Glutamatergic neuron (in vitro differentiated cells): ENCODE measurements around the gene MAN1A1. TPM values are rescaled to one million over a fixed set of nuclear protein-coding genes. Genes with fewer than 3 reads are reported as not detected.
"Not testable (repeated sequence)": the region's sequence is repeated elsewhere in the genome, so short reads cannot be mapped to it uniquely, and the experiment has no call there.

Experiments used
- DNase-seq: peaks from one replicate; pipeline ENCODE4 v3.0.0; 2022
- H3K27ac Mint-ChIP-seq: one replicate; pipeline ENCODE4 v1.8.0; 2020; ENCODE audit warnings: mild to moderate bottlenecking, mixed read lengths, inconsistent platforms; ENCODE audit not compliant: unreplicated experiment
- H3K27me3 Mint-ChIP-seq: one replicate; pipeline ENCODE4 v1.8.0; 2020; ENCODE audit warnings: mild to moderate bottlenecking, moderate library complexity, mixed read lengths, inconsistent platforms; ENCODE audit not compliant: unreplicated experiment
- H3K36me3 Mint-ChIP-seq: one replicate; pipeline ENCODE4 v1.8.0; 2020; ENCODE audit warnings: mild to moderate bottlenecking, mixed read lengths, inconsistent platforms; ENCODE audit not compliant: unreplicated experiment
- H3K4me1 Mint-ChIP-seq: one replicate; pipeline ENCODE4 v1.8.0; 2020; ENCODE audit warnings: mild to moderate bottlenecking, low read depth, mixed read lengths, inconsistent platforms; ENCODE audit not compliant: unreplicated experiment
- H3K4me3 Mint-ChIP-seq: one replicate; pipeline ENCODE4 v1.8.0; 2020; ENCODE audit warnings: mild to moderate bottlenecking, mixed read lengths, inconsistent platforms; ENCODE audit not compliant: unreplicated experiment
- H3K9me3 Mint-ChIP-seq: one replicate; pipeline ENCODE4 v1.8.0; 2020; ENCODE audit warnings: mild to moderate bottlenecking, moderate library complexity, mixed read lengths, inconsistent platforms; ENCODE audit not compliant: unreplicated experiment
- total RNA-seq: library from RNA; stranded (reverse); fragmentation: NEBNext Ultra II Directional; extraction: Animal tissue kit (Norgen Biotek cat#: 25700); gene quantifications from one replicate; pipeline ENCODE4 v1.2.1, GENCODE V29; 2021; ENCODE audit not compliant: unreplicated experiment
- TF ChIP-seq, protein P1 (sequence below): fragments of 200-600 bp; sonication (generic); IDR thresholded peaks from one replicate; pipeline ENCODE4 v1.5.0; 2021; ENCODE audit not compliant: partially characterized antibody, unreplicated experiment

The MAN1A1 gene
- total RNA-seq, 1 donor from 2014 or later = 10.5 TPM

DNA sequence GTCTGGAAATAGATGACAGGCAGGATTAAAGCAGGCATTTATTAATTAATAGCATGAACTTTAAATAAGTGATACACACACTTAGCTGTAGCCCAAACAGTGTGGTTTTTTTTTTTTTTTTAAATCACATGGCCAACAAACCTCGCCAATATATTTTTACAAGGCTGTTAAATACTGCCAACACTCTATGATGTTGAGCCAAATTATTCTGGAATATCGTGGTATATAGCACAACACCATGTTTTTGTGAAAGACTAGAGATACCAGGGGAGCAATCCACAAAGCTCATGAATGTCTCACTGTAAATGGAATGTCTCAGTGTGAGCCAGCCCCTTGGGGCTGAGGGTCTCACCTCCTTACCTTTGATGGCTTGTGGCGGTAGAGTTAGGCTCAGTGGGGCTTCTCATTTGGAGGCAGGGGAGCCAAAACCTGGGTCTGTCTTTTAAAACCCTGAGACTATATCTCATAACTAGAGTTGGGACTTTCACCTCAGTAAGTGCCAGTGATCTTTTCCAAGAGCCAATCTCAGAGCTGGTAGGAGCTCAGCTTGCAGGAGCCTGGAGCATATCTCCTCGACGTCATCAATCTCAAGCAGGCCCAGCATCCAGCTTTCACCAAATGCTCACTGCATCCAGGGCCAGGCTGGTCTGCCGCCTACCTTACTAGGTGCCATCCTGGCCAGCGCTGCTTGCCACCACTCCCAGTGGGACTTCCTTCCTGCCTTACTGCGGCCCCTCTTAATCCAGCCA, 192.6 kb downstream of the MAN1A1 start:
- Mint-ChIP-seq H3K9me3 (peaks cover 2% of the 10 kb centered on the region), H3K4me1 (peaks cover 10% of the 10 kb centered on the region), H3K36me3 (no peaks in the 10 kb centered on the region), H3K4me3 (no peak overlapping the region), H3K27ac (no peak overlapping the region), H3K27me3 (no peaks in the 10 kb centered on the region)
- DNase-seq = no peak
- TF ChIP-seq, protein P1, sequence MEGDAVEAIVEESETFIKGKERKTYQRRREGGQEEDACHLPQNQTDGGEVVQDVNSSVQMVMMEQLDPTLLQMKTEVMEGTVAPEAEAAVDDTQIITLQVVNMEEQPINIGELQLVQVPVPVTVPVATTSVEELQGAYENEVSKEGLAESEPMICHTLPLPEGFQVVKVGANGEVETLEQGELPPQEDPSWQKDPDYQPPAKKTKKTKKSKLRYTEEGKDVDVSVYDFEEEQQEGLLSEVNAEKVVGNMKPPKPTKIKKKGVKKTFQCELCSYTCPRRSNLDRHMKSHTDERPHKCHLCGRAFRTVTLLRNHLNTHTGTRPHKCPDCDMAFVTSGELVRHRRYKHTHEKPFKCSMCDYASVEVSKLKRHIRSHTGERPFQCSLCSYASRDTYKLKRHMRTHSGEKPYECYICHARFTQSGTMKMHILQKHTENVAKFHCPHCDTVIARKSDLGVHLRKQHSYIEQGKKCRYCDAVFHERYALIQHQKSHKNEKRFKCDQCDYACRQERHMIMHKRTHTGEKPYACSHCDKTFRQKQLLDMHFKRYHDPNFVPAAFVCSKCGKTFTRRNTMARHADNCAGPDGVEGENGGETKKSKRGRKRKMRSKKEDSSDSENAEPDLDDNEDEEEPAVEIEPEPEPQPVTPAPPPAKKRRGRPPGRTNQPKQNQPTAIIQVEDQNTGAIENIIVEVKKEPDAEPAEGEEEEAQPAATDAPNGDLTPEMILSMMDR = no peak

DNA sequence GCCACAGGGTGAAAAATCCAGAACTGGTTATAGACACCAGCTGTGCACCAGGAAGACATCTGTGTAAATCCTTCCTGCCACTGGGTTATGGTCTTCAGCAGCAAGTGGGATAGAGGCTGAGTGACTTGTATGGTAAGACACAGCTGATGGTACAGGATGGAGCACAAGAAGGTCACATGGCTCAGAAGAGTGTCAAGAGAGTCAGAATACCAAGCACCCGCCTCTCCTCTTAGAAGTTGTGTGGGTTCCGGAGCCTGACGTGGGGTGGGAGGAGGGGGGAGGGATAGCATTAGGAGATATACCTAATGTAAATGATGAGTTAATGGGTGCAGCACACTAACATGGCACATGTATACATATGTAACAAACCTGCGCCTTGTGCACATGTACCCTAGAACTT, 193.5 kb downstream of the MAN1A1 start:
- H3K4me1 Mint-ChIP-seq = peaks cover 10% of the 10 kb centered on the region
- not testable (repeated sequence) for H3K27ac Mint-ChIP-seq

DNA sequence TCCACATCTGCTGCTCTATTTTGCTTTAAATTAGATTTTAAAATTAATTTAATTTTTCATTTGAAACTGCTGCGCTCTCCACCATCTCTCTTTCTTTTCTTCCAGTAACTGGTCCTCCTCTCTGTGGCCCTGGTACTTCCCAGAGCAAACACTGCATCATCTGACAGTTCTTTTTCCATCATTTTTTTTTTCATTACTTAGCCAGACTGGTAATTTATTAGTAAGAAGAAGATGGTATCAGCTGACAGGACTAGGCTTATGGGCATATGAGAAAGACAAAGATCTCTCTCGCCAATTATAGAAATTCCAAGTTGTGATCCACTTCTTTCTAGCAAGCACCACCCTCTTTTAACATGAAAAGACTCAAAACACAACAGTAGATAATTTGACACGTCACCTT, 197.4 kb downstream of the MAN1A1 start:
- no peaks in the 10 kb centered on the region for H3K27me3 Mint-ChIP-seq
- H3K36me3 Mint-ChIP-seq = no peaks in the 10 kb centered on the region
- TF ChIP-seq, protein P1 = no peak
- peaks cover 2% of the 10 kb centered on the region for H3K9me3 Mint-ChIP-seq
- no peak for DNase-seq
- no peak overlapping the region for H3K27ac Mint-ChIP-seq
- peaks cover 13% of the 10 kb centered on the region for H3K4me1 Mint-ChIP-seq
- no peak overlapping the region for H3K4me3 Mint-ChIP-seq

More for the DNA sequence above, 193.5 kb downstream of the MAN1A1 start:
- not testable (repeated sequence) for H3K27me3 Mint-ChIP-seq, H3K9me3 Mint-ChIP-seq, DNase-seq, H3K4me3 Mint-ChIP-seq, H3K36me3 Mint-ChIP-seq

DNA sequence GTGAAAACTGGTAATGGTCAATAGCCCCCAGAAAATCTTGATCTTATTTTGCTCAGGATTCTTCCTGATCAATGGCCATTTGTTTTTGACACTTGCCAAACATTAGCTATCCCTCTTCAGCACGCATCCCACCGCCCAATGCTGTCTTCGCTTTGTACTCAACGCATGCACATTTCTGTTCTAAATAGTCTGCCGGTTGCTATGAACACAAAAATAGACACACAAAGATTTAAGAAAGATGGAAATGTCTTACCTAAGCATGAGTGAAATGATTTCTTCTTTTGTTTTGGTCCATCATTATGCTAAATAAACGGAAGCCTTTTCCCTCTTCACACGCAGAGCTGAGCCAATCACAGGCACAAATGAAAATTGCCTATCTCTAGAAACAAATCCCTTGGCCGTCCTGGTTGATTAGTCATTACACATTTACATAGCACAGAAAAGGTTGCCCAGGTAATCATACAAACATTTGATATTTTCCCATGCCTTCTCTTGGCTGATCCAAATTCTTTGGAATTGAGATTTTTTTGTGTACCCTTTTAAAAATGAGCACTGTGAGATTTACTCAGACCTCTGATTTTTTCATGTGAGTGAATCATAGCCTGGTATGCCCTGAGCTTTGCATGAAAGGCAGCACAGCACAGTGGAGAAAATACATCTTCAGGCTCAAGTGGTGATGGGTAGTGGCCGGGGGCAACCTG, 200.6 kb downstream of the MAN1A1 start:
- no peak for DNase-seq
- TF ChIP-seq, protein P1 = no peak
- Mint-ChIP-seq H3K9me3 (no peaks in the 10 kb centered on the region), H3K27ac (no peak overlapping the region), H3K27me3 (peaks cover 2% of the 10 kb centered on the region), H3K36me3 (no peaks in the 10 kb centered on the region), H3K4me1 (peaks cover 11% of the 10 kb centered on the region), H3K4me3 (no peak overlapping the region)

DNA sequence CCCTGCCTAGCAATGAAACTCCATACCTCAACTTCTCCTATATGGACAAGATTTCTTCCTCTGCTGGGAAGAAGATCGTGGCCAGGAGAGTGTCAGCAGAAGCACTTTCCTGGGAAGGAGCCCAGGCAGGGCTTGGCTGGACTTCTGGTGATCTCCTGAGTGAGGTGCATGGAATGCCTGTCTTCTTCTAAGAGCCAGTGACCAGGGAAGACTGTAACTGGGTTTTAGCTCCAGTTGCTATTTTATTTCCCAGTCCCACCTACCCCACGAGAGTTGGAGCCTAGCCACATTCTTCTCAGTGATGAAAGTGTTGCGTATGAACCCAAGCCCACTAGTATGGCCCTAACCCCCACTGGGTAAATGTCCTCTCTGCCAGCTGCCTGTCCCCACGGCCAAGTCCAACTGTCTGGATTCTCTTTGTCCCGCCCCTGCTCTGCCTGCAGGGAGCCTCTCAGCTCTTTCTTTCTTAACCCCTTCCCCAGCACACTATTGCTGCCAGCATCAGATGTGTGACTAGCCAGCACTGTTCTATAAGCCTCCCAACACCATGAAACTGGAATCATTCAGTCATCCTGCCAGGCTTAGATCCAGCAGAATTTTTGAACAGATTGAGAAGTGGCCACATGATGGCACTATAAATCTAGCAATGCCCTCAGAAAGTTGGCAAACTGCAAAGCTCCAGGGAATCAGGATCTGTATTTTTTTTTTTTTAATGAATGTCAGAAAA, 201.3 kb downstream of the MAN1A1 start:
- Mint-ChIP-seq H3K4me1 (peaks cover 11% of the 10 kb centered on the region), H3K9me3 (peaks cover 1% of the 10 kb centered on the region), H3K27me3 (peaks cover 2% of the 10 kb centered on the region), H3K27ac (no peak overlapping the region), H3K4me3 (no peak overlapping the region), H3K36me3 (no peaks in the 10 kb centered on the region)
- DNase-seq = no peak
- TF ChIP-seq, protein P1 = peak; percentile 48
